Ramos (cell line): ENCODE results near the gene PHYHIPL.
"Not testable (repeated sequence)": the region's sequence is repeated elsewhere in the genome, so short reads cannot be mapped to it uniquely, and the experiment has no call there.

Experiments used
- in situ Hi-C: fragments of 300-500 bp; cut with MboI; formaldehyde crosslinking; loops from one replicate; pipeline ENCODE4 v1.14.3; 2022; ENCODE audit warnings: low sequenced_read_pairs; ENCODE audit not compliant: unreplicated experiment

The PHYHIPL gene

GRCh38 chr10:59181668-59182067 is 5.2 kb downstream of the PHYHIPL start:
- in situ Hi-C loops = no loop called here

GRCh38 chr10:59190332-59190731 is 13.9 kb downstream of the PHYHIPL start:
- in situ Hi-C loops = no loop called here

- in situ Hi-C loops = no loop called here
Observed at GRCh38 chr10:59206204-59206720, 29.8 kb downstream of the PHYHIPL start.

- in situ Hi-C loops = no loop called here
Observed at GRCh38 chr10:59212301-59212798, 35.9 kb downstream of the PHYHIPL start.

- in situ Hi-C loops = no loop called here
Observed at GRCh38 chr10:59214160-59214559, 37.7 kb downstream of the PHYHIPL start.

- in situ Hi-C loops = no loop called here
Observed at GRCh38 chr10:59216178-59216869, 39.9 kb downstream of the PHYHIPL start.

- in situ Hi-C loops = no loop called here
Observed at GRCh38 chr10:59222788-59223187, 46.3 kb downstream of the PHYHIPL start.

GRCh38 chr10:59223597-59223996 is 47.2 kb downstream of the PHYHIPL start:
- in situ Hi-C loops = not testable (repeated sequence)

- in situ Hi-C loops = no loop called here
Observed at GRCh38 chr10:59225211-59225610, 48.8 kb downstream of the PHYHIPL start.

- in situ Hi-C loops = no loop called here
Observed at GRCh38 chr10:59227136-59227673, 50.8 kb downstream of the PHYHIPL start.

GRCh38 chr10:59229441-59229840 is 53.0 kb downstream of the PHYHIPL start:
- in situ Hi-C loops = no loop called here

GRCh38 chr10:59234194-59234593 is 57.8 kb downstream of the PHYHIPL start:
- in situ Hi-C loops = no loop called here

- in situ Hi-C loops = no loop called here
Observed at GRCh38 chr10:59234816-59235429, 58.5 kb downstream of the PHYHIPL start.

- in situ Hi-C loops = no loop called here
Observed at GRCh38 chr10:59236064-59236697, 59.7 kb downstream of the PHYHIPL start.

GRCh38 chr10:59237775-59238174 is 61.3 kb downstream of the PHYHIPL start:
- in situ Hi-C loops = no loop called here

- in situ Hi-C loops = not testable (repeated sequence)
Observed at GRCh38 chr10:59239108-59239507, 62.7 kb downstream of the PHYHIPL start.

- in situ Hi-C loops = no loop called here
Observed at GRCh38 chr10:59240582-59241183, 64.2 kb downstream of the PHYHIPL start.

GRCh38 chr10:59242057-59242456 is 65.6 kb downstream of the PHYHIPL start:
- in situ Hi-C loops = no loop called here

GRCh38 chr10:59242991-59243390 is 66.5 kb downstream of the PHYHIPL start:
- in situ Hi-C loops = no loop called here

- in situ Hi-C loops = no loop called here
Observed at GRCh38 chr10:59243611-59244195, 67.3 kb downstream of the PHYHIPL start.
